Measurements from ENCODE around the gene UNC13B. TPM values are rescaled to one million over a fixed set of nuclear protein-coding genes. Genes with fewer than 3 reads are reported as not detected.

The UNC13B gene
- total and polyA plus RNA-seq, 2 donors (not counting 3 experiments of a cell fraction or from before 2014, with no cell fraction given): 30.1 to 46.2 TPM

DNA sequence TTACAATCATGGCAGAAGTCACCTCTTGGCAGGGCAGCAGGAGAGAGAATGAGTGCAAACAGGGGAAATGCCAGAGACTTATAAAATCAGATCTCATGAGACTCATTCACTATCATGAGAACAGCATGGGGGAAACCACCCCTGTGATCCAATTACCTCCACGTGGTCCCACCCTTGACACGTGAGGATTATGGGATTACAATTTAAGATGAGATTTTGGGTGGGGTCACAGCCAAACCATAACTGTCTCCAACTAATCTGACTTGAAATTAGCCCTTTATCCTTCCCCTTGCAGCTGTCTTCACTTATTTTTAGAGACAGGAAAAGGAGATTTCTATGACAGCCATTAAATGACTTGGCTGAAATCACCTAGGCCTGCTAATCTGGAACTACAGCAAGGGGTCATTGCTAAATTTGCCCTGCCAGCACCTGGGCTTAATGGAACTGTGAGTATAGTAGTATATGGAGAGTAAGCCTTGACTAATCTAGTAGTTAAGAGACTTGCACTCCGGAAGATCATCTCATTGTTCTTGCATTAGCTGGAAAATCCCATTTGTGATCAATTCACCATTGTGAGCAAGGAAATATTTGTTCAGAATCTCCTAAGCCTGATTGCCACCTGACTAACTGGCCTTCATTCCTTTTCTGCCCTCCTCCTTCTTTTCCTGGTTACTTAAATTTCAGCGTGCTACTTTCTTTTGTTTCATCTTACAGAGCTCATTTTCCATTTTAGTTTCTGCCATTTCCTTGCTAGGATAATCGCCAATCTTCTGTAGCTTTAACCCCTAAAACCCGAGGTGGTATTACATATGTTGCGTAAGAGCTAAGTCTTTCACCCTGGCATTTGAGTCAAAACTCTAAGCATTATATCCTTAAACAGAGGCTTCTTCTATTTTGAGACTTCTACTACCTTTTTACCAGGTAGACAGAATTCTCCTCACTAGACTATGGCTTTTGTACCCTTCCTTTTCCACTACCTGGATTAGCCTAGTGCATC lies 262.8 kb downstream of the UNC13B start:
- no peaks in the 10 kb centered on the region for H3K79me2 ChIP-seq (ENCODE audit: control insufficient read depth, insufficient read depth, low read length)
- no peaks in the 10 kb centered on the region for H3K9me3 ChIP-seq (replicated peaks; ENCODE audit: control insufficient read depth, insufficient read depth, low read length)
- H3K4me3 ChIP-seq (replicated peaks in 1 of 3; ENCODE audit: insufficient read depth in 1 of 3, low read depth in 1 of 3, low read length in 3 of 3): no peak overlapping the region
- intact Hi-C loops (cut with micrococcal nuclease) (no loop called here), dilution Hi-C loops (cut with MboI; ENCODE audit: extremely low pct_ligation_motif_present, low sequenced_read_pairs) (no loop called here)
- CTCF ChIA-PET: interaction anchor here (1.0 kb wide), 1 partner anchor 495 kb away, joined by 3 read pairs; no protein-coding TSS in a partner anchor
- DNase-seq (ENCODE audit: low read depth, low spot score) (no peak), FAIRE-seq (no peak)
- H3K9ac ChIP-seq (replicated peaks; ENCODE audit: extremely low read depth, insufficient read depth, low read length): no peak overlapping the region
- H3K4me1 ChIP-seq (ENCODE audit: control insufficient read depth, extremely low read depth, insufficient read depth, low read length): no peaks in the 10 kb centered on the region
- no peak overlapping the region for H3K4me2 ChIP-seq (ENCODE audit: insufficient read depth, low read length)
- H4K20me1 ChIP-seq (replicated peaks; ENCODE audit: control insufficient read depth, extremely low read depth, insufficient read depth, low read length): no peaks in the 10 kb centered on the region
- no peak overlapping the region for H2AFZ ChIP-seq (ENCODE audit: low read depth, low read length)
- no TSS peak for BruUV-seq (replicated peaks)
- H3K27ac ChIP-seq (ENCODE audit: insufficient read depth, low read depth, low read length): no peak overlapping the region
- POLR2A ChIA-PET: no interaction called here
- no peaks in the 10 kb centered on the region for H3K9me1 ChIP-seq (replicated peaks; ENCODE audit: control insufficient read depth, extremely low read depth, insufficient read depth, low read length)
- TF ChIP-seq POLR2AphosphoS5 (IDR thresholded peaks at IDR 0.05; ENCODE audit: insufficient read depth, low read depth, low read length) (no peak), POLR2A (IDR thresholded peaks at IDR 0.05; ENCODE audit: low read depth, low read length) (no peak), JUN (IDR thresholded peaks at IDR 0.05; ENCODE audit: borderline replicate concordance, insufficient read depth, insufficient read length, low read depth) (no peak), GATA2 (IDR thresholded peaks at IDR 0.05; ENCODE audit: insufficient read depth, insufficient read length, low read depth, low read length) (no peak), EZH2 (IDR thresholded peaks at IDR 0.05; ENCODE audit: borderline replicate concordance, low read depth, low read length, severe bottlenecking) (no peak), MYC (IDR thresholded peaks at IDR 0.05; ENCODE audit: low read depth, low read length) (no peak), FOS (IDR thresholded peaks at IDR 0.05; ENCODE audit: borderline replicate concordance, insufficient read depth, low read length) (no peak)
- TF ChIP-seq, protein P1, sequence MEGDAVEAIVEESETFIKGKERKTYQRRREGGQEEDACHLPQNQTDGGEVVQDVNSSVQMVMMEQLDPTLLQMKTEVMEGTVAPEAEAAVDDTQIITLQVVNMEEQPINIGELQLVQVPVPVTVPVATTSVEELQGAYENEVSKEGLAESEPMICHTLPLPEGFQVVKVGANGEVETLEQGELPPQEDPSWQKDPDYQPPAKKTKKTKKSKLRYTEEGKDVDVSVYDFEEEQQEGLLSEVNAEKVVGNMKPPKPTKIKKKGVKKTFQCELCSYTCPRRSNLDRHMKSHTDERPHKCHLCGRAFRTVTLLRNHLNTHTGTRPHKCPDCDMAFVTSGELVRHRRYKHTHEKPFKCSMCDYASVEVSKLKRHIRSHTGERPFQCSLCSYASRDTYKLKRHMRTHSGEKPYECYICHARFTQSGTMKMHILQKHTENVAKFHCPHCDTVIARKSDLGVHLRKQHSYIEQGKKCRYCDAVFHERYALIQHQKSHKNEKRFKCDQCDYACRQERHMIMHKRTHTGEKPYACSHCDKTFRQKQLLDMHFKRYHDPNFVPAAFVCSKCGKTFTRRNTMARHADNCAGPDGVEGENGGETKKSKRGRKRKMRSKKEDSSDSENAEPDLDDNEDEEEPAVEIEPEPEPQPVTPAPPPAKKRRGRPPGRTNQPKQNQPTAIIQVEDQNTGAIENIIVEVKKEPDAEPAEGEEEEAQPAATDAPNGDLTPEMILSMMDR (IDR thresholded peaks at IDR 0.05; ENCODE audit: extremely low read depth in 1 of 2, insufficient read depth in 1 of 2, low read depth in 1 of 2, low read length in 2 of 2): no peak
- TF ChIP-seq, protein P2, sequence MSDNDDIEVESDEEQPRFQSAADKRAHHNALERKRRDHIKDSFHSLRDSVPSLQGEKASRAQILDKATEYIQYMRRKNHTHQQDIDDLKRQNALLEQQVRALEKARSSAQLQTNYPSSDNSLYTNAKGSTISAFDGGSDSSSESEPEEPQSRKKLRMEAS (IDR thresholded peaks at IDR 0.05; ENCODE audit: insufficient read depth, insufficient read length): no peak
- H3K27me3 ChIP-seq (ENCODE audit: control insufficient read depth in 2 of 2, insufficient read depth in 2 of 2, low read length in 2 of 2): no peaks in the 10 kb centered on the region
- no peaks in the 10 kb centered on the region for H3K36me3 ChIP-seq (ENCODE audit: control insufficient read depth in 2 of 2, extremely low read depth in 1 of 2, insufficient read depth in 2 of 2, low read length in 2 of 2)

Data from endothelial cell of umbilical vein (primary cell).